HS-5 (cell line): ENCODE data around the gene FSD1.
"Not testable (repeated sequence)": the region's sequence is repeated elsewhere in the genome, so short reads cannot be mapped to it uniquely, and the experiment has no call there.

Source experiments
- DNase-seq: peaks from one replicate; pipeline ENCODE4 v3.0.0-alpha.2; 2012; ENCODE audit warnings: low read depth

The FSD1 gene

DNA sequence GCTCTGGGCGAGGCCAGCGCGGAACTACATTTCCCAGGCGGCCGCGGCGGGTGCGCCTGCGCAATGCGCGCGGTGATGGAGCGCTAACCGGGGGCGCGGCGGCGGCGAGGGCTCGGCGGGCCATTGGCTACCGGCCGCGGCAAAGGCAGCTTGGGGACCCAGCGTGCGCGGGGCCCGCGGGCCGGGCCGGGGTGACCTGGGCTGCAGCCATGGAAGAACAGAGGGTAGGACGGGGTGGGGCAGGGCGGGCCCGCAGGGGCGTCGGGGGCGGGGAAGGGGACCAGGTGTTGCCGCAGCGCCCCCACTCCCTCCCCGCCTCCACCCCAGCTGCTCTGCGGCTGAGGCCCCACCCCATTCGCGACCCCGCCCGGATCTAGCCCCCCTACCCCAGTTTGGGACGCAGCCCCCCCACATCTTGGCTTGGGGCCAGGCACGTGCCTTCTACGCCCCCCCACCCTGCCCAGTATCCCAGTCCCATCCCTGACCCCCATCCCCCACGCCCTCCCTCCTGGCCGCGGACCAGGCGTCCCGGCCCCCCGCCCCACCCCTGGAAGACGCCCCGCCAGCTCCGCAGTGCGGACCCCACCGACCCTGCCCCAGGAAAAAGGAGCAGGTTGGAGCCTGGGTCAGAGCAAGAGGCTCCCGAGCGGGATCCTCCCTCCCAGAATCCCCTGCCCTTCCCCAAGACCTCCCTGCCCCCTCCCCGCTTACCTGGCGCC lies at the start of gene FSD1:
TSS of gene FSD1 (plus strand) at position 61 of the 719 bp plus-strand sequence. CDS start at position 210, 149 bp downstream.
- DNase-seq: peak; percentile 18

DNA sequence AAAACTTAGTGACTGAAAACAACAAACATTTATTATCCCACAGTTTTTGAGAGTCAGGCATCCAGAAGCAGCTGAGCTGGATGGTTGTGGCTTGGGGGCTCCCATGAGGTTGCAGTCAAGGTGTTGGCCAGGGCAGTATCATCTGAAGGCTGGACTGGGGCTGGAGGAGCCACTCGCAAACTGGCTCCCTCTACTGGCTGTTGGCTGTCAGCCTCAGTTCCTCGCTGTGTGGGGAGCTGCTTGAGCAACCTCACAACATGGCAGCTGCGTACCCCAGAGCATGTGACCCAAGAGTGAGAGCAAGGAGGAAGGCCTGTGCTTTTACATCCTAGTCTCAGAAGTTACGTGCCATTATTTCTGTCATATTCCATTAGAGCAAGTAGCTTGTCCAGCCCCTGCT lies 47.8 kb upstream of the FSD1 start:
- no peak for DNase-seq

DNA sequence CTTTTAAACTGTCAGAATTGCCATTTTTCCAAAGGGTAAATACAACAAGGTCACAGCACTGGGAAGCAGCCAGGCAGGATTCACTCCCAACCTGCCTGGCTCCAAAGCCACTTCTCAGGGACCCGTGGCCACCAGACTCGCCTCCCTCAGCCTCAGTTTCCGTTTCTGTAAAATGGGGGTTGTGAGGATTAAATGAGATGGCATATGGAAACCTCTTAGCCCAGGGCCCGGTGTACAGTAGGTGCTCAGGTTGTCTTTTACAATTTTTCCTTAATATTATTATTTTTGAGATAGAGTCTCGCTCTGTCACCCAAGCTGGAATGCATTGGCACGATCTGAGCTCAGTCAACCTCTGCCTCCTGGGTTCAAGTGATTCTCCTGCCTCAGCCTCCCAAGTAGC lies 47.4 kb upstream of the FSD1 start:
- DNase-seq: no peak

DNA sequence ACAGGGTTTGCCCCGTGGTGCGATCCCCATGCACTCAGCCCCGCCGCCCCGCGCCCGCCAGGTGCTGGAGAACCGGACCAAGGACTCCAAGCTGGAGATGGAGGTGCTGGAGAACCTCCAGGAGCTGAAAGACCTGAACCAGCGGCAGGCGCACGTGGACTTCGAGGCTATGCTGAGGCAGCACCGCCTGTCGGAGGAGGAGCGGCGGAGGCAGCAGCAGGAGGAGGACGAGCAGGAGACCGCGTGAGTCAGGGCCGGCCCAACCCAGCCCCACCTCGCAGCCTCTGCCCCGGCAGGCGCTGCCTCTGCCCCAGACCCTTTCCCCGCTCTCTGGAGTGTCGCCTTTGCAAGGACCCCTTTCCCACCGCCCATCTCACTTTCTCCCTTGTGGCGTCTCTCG lies 46.2 kb upstream of the FSD1 start:
- DNase-seq: no peak

DNA sequence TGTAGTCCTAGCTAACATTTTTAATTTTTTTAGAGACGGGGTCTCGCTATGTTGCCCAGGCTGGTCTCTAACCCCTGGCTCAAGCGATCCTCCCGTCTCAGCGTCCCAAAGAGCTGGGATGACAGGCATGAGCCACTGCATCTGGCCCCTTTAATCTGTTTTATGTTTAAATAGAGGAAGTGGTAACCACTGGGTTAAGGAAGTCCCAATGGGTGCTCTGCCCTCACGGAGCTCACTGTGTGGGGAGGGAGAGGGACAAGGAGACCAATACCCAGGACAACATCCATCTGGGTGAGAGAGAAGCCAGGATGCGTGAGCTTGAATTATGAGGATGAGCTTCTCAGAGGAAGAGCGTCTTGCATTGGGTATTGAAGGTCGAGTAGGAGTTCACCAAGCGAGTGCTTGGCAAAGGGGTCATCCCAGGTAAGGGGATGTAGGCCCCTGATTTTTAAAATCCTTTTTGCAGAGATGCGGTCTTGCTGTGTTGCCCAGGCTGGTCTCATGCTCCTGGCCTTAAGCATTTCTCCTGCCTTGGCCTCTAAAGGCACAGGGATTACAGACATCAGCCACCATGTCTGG lies 43.7 kb upstream of the FSD1 start:
- no peak for DNase-seq

DNA sequence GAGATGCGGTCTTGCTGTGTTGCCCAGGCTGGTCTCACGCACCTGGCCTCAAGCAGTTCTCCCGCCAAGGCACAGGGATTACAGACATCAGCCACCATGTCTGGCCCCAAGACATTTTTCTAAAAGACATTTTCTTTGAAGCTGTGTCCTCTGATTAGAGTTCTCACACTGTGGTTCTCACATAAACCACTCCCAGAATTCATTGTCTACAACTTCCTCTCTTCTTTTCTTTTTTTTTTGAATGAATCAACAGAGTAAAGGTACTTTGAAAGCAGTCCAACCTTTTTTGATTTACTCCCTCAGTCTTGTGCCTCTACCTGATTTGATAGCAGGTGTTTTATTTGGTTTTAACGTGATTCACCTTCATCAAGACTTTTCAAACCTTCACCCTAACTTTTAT lies 39.6 kb upstream of the FSD1 start:
- no peak for DNase-seq

DNA sequence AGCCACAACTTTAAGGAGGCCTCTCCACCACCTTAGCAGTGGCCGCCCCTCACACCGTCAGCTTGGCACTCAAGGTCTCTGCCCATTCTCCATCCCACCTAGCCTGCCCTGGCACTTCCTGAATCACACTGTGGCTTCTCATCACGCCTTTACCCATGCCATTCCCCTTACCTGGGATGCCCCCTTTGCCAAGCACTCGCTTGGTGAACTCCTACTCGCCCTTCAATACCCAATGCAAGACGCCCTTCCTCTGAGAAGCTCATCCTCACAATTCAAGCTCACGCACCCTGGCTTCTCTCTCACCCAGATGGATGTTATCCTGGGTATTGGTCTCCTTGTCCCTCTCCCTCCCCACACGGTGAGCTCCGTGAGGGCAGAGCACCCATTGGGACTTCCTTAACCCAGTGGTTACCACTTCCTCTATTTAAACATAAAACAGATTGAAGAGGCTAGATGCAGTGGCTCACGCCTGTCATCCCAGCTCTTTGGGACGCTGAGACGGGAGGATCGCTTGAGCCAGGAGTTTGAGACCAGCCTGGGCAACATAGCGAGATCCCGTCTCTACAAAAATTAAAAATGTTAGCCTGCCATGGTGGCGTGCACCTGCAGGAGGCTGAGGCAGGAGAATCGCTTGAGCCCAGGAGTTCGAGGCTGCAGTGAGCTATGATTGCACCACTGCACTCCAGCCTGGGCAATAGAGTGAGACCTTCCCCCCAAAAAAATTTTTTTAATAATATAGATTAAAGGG lies 38.0 kb upstream of the FSD1 start:
- no peak for DNase-seq

DNA sequence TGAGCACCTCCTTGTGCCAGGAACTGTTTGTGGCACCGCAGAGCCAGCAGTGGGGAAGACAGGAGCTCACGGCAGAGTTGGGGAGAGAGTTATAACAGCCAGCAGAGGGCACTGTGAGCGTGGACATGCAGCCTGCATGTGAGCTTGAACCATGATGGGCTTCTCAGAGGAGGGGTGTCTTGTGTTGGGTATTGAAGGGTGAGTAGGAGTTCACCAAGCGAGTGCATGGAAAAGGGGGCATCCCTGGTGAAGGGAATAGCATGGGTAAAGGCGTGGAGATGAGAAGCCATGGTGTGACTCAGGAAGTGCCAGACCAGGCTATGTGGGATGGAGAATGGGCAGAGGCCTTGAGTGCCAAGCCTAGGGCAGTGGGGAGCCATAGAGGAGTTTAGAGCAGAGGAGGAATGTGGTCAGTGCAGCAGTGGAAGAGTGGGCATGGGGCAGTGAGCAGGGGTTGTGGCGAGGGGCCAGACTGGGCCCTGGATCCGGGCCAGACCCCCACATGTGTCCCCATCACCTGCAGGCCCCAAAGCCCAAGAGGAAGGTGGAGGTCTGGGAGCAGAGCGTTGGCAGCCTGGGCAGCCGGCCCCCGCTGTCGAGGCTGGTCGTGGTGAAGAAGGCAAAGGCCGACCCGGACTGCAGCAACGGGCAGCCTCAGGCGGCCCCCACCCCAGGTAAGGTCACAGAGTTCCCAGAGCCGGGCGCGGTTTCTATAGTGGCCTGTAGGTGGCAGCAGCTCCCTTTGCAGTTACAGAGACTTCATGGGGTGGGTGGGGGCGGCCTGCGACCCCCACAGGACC lies 37.1 kb upstream of the FSD1 start:
- no peak for DNase-seq

DNA sequence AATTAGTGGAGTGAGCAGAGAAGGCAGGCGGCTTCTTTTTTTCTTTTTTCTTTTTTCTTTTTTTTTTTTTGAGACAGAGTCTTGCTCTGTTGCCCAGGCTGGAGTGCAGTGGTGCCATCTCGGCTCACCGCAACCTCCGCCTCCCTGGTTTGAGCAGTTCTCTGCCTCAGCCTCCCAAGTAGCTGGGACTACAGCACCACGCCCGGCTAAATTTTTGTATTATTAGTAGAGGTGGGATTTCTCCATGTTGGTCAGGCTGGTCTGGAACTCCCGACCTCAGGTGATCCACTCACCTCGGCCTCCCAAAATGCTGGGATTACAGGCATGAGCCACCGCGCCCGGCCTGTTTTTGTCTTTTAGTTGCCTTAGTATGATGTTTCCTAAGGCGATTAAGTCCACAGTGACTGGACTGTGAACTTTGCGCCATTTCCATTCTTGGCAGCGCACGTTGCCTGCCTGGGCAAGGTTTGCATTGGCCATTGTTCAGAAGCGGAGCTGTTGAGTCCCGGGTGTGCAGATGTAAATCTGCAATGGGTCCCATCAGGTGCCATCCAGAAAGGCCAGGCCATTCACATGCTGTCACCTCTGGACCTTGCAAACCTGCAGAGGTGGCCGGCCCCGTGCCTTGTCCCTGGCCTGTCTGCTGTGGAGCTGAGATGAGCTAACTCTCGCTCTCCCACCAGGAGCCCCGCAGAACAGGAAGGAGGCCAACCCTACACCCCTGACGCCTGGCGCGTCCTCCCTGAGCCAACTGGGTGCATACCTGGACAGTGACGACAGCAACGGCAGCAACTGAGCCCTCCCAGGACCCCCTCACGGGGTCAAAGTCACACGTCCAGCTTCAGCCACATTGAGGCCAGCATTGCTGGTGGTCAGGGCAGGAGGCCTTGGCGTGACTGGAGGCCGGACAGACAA lies 36.2 kb upstream of the FSD1 start:
- DNase-seq: no peak

DNA sequence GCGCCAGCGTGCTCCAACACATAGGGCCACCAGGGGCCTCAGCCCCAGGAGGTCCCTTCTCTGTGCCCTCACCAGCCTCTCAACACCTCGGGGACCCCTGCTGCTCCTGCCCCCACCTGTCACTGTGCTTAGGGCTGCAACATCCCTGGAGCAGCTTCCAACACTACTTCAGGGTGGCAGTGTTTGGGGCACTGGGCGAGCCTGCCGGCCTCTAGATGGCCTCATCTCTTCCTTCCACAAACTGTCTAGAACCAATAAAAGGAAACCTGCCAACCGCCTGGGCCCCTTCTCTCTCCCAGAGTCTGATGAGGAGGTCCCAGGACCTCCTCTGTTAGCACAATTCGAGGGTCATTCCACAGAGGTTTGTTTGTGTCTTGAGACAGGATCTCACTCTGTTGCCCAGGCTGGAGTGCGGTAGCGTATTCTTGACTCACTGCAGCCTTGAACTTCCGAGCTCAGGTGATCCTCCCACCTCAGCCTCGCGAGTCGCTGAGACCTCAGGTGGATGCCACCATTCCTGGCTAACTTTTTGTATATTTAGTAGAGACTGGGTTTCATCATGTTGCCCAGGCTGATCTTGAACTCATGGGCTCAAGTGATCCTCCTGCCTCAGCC lies 35.5 kb upstream of the FSD1 start:
- DNase-seq: no peak

DNA sequence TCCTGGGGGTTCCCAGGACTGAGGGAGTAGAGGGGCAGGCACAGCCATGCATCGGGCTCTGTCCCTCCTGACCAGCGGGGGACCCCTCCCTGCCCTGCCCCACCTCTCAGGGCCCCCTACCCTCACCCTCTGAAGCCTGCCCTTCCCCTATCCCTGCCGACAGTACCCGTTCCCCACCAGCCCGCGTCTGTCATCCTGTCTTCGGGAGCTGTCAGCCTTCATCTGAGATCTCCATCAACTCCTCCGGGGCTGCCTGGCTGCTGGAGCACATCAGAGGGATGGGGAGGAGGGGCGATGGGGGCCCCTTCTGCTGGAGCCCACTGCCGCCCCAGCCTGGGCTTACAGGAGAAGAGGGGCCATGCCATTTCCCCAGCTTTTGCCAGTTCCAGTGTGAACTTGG lies 31.5 kb upstream of the FSD1 start:
- no peak for DNase-seq

DNA sequence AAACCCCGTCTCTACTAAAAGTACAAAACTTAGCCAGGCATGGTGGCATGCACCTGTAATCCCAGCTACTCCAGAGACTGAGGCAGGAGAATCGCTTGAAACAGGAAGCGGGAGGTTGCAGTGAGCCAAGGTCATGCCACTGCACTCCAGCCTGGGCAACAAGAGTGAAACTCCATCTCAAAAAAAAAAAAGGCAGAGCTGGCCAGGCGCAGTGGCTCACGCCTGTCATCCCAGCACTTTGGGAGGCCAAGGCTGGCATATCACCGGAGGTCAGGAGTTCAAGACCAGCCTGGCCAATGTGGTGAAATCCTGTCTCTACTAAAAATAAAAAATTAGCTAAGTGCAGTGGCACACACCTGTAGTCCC lies 30.1 kb upstream of the FSD1 start:
- DNase-seq: not testable (repeated sequence)

DNA sequence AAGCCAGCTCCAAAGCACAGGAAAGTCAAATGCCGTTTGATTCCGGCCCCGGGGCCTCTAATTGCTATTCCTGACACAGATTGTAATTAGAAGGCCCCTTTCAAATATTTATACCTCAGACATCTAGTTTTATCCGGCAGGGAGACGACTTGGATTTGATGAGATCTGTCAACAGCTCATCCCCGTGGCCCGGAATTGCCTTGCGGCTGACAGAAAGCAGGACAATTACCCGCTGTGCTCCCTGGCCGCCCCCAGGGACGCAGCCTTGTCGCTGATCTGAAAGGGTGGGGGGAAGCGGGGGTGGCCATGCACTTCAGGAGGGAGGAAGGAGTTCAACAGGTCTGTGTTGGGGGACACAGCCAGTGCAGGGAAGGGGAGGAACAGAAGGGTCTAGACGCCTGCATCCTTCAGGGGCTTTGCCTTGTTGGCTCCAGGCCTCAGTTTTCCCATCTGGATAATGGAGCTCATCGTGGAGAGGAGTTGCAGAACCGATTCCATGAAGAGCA lies 27.2 kb upstream of the FSD1 start:
- no peak for DNase-seq

DNA sequence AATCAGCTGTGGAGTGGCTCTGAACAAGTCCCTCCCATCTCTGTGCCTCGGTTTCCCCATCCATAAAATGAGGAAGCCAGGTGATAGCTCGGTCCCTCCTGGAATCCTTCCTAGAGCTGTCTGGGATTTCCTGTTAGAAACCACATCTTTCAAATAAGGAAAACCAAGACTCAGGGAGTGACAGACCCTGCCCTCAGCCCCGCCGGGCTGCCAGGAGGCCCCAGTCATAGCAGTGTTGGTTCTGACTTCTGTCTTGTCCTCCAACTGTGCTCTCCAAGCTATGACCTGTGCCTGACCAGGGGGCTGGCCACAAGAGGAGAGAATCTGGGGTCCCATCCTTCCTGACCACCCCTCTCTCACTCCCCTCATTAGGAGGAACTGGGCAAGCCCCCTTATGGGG lies 26.4 kb upstream of the FSD1 start:
- no peak for DNase-seq

DNA sequence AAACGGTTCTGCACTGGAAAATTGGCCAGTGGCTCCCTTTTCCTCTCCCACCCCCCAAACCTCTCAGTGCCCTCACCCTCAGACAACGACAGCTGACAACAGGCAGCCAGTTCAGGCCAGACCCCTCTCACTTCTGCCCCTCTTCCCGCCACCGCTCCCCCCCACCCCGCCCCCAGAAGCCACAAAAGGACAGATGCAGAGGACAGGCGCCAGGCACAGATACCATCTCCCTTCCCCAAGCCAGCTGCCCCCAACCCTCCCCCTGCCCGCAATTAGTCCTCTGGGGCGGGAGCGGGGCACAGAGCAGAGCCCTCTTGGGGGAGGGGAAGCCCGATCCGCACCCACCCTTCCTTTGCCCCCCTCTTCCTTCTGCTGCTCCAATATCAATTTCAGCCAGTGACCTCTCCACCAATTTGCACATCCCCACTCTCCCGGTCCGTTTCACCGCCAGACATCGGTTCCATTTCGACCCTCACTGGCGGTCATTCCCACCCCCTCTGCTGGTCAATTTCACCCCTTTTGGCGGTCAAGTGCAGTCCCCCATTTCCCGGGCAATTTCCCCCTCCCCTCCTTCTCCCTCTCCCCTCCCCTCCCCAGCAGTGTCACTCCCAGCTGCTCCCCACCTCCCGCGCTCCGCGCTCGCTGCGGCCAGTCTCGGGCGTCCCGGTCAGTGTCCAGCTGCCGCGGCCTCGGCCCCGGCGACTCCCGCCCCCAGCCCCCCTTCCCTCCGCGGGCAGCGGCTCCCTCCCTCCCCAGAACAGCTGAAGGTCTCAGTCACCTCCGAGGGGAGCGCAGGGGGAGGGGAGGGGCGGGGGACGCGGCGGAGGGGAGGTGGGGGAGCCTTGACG lies 25.8 kb upstream of the FSD1 start, which contains the start of gene SHD:
TSS of gene SHD (plus strand) at position 848 of the 848 bp plus-strand sequence. CDS start 798 bp downstream, outside the sequence.
- no peak for DNase-seq

DNA sequence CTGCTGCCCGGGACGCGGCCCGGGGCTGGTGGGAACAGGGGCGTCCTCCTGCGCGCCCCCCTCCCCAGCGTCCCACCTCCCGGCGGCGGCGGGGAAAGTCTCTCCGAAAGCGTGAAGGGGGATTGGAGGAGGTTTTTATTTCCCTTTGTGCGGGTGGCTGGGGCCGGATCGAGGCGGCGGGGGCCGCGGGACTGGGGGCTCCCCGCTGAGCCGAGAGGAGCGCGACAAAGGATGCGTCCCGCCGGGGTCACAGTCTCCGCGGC lies 25.2 kb upstream of the FSD1 start:
- DNase-seq: no peak

DNA sequence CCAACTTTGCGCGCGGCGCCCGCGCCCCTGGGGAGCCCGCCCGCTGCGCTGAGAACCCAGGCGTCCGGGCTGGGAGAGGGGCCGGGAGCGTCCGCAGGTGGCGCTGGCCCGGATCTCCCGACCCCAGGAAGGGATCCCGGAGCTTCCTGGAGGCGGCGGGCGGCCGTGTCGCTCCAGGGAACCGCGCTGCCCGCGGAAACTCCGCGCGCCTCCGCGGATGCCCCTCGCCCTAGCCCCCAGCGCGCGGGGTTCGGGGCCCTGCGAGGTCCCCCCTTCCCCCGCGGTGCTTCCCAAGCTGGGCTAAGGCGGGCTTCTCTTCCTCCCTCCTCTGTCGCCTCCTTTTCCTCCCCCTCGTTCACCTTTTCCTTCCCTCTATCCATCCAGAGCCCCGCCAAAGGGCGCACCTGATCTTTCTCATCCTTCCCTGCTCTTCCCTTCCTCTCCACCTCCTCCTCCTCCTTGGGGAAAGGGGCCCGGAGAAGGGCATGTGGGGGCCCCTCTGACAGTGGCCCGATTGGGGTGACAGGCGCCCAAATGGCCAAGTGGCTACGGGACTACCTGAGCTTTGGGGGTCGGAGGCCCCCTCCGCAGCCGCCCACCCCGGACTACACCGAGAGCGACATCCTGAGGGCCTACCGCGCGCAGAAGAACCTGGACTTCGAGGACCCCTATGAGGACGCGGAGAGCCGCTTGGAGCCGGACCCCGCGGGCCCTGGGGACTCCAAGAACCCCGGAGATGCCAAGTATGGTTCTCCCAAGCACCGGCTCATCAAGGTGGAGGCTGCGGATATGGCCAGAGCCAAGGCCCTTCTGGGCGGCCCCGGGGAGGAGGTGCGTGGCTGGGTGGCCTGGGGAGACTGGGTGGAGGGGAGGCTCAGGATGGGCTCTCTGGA lies 24.6 kb upstream of the FSD1 start:
- no peak for DNase-seq

DNA sequence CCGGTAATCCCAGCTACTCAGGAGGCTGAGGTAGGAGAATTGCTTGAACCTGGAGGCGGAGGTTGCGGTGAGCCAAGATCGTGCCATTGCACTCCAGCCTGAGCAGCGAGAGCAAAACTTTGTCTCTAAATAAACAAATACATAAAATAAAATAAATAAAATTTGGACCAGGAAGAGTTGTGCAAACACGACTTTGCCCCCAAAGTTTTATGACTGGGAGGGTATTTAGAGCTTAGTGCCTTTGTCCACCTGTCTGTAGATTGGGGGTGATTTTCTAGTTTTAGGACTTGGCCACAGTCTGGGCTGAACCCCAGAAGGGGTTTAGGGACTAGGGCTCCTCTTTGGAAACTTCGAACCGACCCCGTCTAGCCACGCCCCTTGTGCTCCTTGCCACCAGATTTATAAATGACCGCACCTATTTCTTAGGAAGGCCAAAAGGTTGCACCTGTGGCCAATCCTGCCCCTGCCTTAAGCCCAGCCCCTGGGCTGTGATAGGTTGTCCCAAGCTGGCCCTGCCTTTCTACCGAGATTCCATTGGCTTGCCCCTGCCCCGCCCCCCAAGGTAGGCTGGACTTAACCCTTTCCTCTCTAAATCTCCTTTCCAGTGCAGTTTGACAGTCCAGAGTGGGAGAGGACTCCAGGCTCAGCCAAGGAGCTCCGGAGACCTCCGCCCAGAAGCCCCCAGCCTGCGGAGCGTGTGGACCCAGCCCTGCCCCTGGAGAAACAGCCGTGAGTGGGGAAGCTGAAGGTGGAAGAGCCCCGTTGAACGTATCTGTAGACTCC lies 20.0 kb upstream of the FSD1 start:
- no peak for DNase-seq
